ENCODE results near the gene STX18. TPM values are rescaled to one million over a fixed set of nuclear protein-coding genes. Genes with fewer than 3 reads are reported as not detected.

The STX18 gene
- total and polyA plus RNA-seq, 2 of the 13 experiments (the other 11 are each of a cell fraction or from before 2014, with no cell fraction given): 23.9 to 37.1 TPM

DNA sequence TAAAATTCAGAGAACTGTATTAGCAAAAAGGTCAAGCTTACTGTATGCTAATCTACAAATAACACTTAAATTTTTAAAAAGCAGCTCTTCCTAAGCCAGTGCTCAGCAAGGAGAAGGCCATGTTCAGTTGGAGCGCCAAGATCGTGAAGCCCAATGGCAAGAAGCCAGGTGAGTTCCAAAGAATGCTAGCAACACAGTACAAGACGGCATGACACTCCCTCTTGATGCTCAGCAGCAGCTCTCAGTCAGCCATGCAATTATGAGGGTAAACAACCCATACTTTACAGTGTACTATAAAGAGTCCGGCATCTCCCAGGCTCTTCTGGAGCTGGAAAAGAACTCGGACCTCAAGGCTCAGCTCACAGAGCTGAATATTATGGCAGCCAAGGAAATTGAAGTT, 34.9 kb downstream of the STX18 start:
- no peak for ATAC-seq
- Histone ChIP-seq H3K36me3 (replicated peaks in 1 of 2; ENCODE audit: control insufficient read depth in 1 of 2, insufficient read depth in 2 of 2, low read length in 2 of 2) (no peaks in the 10 kb centered on the region), H4K20me1 (ENCODE audit: insufficient read depth, low read length) (no peaks in the 10 kb centered on the region), H3K4me2 (ENCODE audit: low read depth, low read length) (no peak overlapping the region), H3K27me3 (ENCODE audit: control insufficient read depth in 1 of 2, insufficient read depth in 2 of 2, low read length in 2 of 2) (no peaks in the 10 kb centered on the region), H3K4me3 (replicated peaks in 1 of 3; ENCODE audit: insufficient read depth in 1 of 3, low read depth in 2 of 3, low read length in 3 of 3) (no peak overlapping the region), H3K9me3 (ENCODE audit: low read length) (no peaks in the 10 kb centered on the region), H3K79me2 (ENCODE audit: insufficient read depth, low read length) (peaks cover 22% of the 10 kb centered on the region), H3K4me1 (ENCODE audit: insufficient read depth, low read length) (peaks cover 37% of the 10 kb centered on the region), H3K9ac (ENCODE audit: insufficient read depth, low read depth, low read length) (no peak overlapping the region), H3K27ac (ENCODE audit: extremely low read length, insufficient read depth, low read length) (no peak overlapping the region), H2AFZ (ENCODE audit: low read length) (no peak overlapping the region)
- WGBS (ENCODE audit: low lambda C conversion rate): 95% methylated on average over 5 of the region's 5 CpGs
- FAIRE-seq: no peak
- no TSS peak for BruUV-seq (replicated peaks)
- TF ChIP-seq, protein P1, sequence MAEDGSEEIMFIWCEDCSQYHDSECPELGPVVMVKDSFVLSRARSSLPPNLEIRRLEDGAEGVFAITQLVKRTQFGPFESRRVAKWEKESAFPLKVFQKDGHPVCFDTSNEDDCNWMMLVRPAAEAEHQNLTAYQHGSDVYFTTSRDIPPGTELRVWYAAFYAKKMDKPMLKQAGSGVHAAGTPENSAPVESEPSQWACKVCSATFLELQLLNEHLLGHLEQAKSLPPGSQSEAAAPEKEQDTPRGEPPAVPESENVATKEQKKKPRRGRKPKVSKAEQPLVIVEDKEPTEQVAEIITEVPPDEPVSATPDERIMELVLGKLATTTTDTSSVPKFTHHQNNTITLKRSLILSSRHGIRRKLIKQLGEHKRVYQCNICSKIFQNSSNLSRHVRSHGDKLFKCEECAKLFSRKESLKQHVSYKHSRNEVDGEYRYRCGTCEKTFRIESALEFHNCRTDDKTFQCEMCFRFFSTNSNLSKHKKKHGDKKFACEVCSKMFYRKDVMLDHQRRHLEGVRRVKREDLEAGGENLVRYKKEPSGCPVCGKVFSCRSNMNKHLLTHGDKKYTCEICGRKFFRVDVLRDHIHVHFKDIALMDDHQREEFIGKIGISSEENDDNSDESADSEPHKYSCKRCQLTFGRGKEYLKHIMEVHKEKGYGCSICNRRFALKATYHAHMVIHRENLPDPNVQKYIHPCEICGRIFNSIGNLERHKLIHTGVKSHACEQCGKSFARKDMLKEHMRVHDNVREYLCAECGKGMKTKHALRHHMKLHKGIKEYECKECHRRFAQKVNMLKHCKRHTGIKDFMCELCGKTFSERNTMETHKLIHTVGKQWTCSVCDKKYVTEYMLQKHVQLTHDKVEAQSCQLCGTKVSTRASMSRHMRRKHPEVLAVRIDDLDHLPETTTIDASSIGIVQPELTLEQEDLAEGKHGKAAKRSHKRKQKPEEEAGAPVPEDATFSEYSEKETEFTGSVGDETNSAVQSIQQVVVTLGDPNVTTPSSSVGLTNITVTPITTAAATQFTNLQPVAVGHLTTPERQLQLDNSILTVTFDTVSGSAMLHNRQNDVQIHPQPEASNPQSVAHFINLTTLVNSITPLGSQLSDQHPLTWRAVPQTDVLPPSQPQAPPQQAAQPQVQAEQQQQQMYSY (CRISPR knock-in tag; IDR thresholded peaks at IDR 0.05): no peak
- TF ChIP-seq, protein P2, sequence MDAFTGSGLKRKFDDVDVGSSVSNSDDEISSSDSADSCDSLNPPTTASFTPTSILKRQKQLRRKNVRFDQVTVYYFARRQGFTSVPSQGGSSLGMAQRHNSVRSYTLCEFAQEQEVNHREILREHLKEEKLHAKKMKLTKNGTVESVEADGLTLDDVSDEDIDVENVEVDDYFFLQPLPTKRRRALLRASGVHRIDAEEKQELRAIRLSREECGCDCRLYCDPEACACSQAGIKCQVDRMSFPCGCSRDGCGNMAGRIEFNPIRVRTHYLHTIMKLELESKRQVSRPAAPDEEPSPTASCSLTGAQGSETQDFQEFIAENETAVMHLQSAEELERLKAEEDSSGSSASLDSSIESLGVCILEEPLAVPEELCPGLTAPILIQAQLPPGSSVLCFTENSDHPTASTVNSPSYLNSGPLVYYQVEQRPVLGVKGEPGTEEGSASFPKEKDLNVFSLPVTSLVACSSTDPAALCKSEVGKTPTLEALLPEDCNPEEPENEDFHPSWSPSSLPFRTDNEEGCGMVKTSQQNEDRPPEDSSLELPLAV (CRISPR knock-in tag; conservative IDR thresholded peaks at IDR 0.05; ENCODE audit: low read depth): no peak
- no peak for TF ChIP-seq ZNF546 (CRISPR knock-in tag; conservative IDR thresholded peaks at IDR 0.05)
- TF ChIP-seq ZNF775 (CRISPR knock-in tag; IDR thresholded peaks at IDR 0.05; ENCODE audit: borderline replicate concordance): no peak
- TF ChIP-seq, protein P3, sequence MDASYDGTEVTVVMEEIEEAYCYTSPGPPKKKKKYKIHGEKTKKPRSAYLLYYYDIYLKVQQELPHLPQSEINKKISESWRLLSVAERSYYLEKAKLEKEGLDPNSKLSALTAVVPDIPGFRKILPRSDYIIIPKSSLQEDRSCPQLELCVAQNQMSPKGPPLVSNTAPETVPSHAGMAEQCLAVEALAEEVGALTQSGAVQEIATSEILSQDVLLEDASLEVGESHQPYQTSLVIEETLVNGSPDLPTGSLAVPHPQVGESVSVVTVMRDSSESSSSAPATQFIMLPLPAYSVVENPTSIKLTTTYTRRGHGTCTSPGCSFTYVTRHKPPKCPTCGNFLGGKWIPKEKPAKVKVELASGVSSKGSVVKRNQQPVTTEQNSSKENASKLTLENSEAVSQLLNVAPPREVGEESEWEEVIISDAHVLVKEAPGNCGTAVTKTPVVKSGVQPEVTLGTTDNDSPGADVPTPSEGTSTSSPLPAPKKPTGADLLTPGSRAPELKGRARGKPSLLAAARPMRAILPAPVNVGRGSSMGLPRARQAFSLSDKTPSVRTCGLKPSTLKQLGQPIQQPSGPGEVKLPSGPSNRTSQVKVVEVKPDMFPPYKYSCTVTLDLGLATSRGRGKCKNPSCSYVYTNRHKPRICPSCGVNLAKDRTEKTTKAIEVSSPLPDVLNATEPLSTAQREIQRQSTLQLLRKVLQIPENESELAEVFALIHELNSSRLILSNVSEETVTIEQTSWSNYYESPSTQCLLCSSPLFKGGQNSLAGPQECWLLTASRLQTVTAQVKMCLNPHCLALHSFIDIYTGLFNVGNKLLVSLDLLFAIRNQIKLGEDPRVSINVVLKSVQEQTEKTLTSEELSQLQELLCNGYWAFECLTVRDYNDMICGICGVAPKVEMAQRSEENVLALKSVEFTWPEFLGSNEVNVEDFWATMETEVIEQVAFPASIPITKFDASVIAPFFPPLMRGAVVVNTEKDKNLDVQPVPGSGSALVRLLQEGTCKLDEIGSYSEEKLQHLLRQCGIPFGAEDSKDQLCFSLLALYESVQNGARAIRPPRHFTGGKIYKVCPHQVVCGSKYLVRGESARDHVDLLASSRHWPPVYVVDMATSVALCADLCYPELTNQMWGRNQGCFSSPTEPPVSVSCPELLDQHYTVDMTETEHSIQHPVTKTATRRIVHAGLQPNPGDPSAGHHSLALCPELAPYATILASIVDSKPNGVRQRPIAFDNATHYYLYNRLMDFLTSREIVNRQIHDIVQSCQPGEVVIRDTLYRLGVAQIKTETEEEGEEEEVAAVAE (CRISPR knock-in tag; IDR thresholded peaks at IDR 0.05; ENCODE audit: borderline replicate concordance): no peak
- TF ChIP-seq, protein P4, sequence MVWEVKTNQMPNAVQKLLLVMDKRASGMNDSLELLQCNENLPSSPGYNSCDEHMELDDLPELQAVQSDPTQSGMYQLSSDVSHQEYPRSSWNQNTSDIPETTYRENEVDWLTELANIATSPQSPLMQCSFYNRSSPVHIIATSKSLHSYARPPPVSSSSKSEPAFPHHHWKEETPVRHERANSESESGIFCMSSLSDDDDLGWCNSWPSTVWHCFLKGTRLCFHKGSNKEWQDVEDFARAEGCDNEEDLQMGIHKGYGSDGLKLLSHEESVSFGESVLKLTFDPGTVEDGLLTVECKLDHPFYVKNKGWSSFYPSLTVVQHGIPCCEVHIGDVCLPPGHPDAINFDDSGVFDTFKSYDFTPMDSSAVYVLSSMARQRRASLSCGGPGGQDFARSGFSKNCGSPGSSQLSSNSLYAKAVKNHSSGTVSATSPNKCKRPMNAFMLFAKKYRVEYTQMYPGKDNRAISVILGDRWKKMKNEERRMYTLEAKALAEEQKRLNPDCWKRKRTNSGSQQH (CRISPR knock-in tag; IDR thresholded peaks at IDR 0.05; ENCODE audit: low read depth): no peak
- no peak for TF ChIP-seq ZNF550 (CRISPR knock-in tag; IDR thresholded peaks at IDR 0.05; ENCODE audit: borderline replicate concordance)
- DNase-seq (ENCODE audit: low spot score): no peak
- POLR2A ChIA-PET: no interaction called here
- intact Hi-C loops (cut with micrococcal nuclease; ENCODE audit: unreplicated experiment) (no loop called here), in situ Hi-C loops (cut with HindIII; ENCODE audit: extremely low pct_ligation_motif_present, low pct_unique_long_range_greater_than_20kb) (no loop called here)
- CTCF ChIA-PET (ENCODE audit: low intra/inter-chr PET ratio, low total read pairs): no interaction called here

All from HepG2 (cell line).